ENCODE data around the gene ADGRV1.

The ADGRV1 gene

DNA sequence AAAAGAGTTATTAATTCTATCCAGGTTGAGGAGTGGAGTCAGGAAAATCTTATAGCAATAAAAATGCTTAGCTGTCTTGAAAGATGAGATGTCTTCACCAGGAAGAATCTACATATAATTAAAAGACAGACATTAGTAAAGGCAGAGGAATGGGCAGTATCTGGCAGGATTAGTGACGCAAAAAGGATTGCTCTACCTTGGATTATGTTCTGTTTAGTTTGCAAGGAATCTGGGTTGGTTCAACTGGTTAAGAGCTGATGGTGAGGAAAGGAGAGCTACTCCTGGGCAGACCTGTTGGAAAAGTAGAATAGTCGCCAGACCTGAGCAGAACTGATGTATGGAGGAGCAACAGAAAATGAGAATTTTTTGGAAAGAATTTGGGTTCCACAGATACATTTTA lies 318.5 kb downstream of the ADGRV1 start:
- DNase-seq = no peak

GRCh38 chr5:90878081-90878480 lies 319.5 kb downstream of the ADGRV1 start:
- no peak for DNase-seq

DNA sequence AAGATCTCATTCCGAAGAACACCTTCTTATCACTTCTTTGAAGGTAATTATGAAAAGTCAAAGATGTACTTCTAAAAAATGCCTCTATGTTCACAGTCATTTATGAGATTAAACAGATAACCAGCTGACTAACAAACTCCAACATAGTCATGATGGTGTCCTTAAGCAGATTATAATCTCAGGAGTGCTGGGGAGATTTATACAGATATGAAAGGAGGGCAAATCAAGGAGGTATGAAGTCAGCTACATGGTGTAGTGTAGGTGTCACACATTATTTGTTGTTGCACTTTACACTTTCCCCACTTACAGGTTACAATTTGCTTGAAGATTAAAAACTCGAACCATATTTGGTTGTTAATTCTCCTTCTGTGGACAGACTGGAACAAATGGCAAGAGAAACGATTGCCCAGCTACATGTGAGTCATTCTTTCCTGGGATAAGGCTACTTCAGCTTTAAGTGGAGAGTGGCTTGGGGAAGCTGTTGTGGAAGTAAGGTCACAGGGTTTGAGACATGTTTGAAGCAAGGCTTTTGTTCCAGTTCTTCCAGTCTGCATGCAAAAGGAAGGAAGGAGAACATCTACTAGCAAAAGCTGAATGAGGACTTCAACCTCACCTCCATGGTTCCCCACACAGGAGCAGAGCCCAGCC lies 320.1 kb downstream of the ADGRV1 start:
- DNase-seq = no peak

DNA sequence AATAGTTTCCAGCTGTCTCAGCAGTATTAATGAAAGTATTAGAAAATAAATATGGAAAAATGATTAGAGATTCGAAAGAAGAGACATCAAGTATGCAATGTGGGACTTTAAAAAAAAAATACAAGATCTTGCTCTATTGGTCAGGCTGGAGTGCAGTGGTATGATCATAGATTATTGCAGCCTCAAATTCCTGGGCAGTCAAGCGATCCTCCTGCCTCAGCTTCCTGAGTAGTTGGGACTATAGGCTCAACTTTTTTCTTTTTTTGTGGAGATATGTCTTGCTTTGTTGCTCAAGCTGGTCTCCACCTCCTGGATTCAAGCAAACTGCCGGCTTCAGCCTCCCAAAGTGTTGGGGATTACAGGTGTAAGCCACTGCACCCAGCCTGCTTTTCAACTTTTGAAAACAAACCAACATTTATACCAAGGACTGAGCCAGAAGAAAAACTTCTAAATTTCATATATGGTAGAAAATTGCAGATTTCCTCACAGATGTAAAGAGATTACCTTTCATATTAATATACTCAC lies 323.1 kb downstream of the ADGRV1 start:
- DNase-seq = no peak

GRCh38 chr5:90882448-90882847 lies 323.9 kb downstream of the ADGRV1 start:
- DNase-seq = no peak

DNA sequence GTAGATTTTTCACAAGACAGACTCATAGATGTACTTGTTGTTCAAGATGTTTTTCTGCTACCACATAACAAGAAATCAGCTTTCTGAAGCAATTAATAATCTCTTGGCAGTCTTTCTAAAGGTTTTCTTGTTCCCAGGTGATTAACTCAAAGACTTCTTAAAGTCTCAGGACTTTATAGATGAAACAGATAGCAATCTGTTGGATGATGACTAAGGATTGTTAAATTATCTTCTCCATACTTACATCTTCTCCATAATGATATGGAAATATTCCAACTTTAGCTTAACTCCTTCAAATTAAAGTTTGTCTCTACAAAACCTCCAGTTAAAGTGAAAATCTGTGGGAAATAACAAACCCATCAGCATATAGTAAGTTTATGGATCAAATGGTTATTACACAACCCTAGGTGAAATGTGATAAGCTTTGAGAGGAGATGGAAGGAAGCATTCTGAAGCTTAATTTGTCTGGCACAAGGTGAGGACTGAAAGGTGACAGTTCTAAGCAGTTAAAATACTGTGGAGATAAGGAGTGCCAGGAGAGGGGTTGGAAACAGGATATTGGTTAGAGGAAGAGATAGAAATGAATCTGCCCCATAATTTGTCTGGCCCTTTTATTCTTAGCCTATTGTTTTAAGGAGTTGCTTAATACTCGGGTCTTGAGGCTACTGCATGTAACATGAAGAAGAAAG lies 326.7 kb downstream of the ADGRV1 start:
- DNase-seq = no peak

DNA sequence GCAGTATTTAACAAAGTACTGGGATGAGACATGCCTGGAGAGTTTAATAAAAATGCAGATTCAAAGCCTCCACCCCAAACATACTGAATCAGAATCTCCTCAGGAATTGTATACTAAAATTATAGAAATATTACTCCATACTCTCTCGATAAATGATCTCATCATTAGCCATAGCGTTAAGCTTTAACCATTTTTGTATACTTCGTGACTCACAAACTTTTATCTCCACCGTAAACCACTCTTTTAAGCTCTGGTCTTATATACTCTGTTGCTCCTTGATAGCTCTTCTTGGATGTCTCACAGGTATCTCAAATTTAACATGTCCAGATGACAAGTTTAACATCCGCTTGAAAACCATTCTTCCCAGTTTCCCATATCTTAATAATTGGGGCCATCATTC lies 327.8 kb downstream of the ADGRV1 start:
- DNase-seq = no peak

DNA sequence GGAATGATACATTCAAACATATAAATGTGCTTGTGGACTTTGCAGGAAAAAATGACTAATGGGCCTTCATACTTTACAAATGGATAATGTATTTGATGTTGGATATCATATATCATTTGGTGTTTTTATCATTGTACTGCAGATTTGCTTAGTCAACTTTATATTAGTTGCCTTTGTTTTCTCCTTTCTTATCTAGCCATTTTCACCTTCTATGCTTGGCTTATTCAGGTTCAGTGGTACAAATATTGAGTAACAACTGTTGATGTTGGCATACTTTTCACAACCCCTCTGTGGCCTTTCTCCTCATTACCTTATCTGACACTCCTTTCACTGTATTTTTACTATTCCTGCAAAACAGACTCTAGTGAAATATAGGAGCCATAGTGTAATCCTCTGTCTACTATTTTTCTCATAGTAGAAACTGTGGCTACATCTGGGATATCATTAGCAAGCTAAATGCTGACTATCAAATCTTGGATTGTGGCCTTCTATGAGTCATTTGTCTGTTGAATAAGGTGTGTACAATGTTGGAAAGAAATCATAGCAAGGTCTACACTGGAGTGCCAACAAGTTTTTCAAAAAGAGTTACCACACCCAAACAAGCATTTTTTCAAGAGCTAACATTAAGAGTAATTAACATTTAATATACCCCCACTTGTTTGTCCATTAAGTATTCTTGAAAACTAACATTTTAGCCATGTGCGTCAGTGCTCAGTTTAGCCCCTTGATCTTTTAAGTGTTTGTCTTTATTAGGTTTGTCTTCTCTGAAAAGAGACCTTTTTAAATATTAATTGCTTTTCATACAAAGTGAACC lies 330.1 kb downstream of the ADGRV1 start:
- DNase-seq = no peak

GRCh38 chr5:90889325-90889600 lies 330.7 kb downstream of the ADGRV1 start:
- no peak for DNase-seq

DNA sequence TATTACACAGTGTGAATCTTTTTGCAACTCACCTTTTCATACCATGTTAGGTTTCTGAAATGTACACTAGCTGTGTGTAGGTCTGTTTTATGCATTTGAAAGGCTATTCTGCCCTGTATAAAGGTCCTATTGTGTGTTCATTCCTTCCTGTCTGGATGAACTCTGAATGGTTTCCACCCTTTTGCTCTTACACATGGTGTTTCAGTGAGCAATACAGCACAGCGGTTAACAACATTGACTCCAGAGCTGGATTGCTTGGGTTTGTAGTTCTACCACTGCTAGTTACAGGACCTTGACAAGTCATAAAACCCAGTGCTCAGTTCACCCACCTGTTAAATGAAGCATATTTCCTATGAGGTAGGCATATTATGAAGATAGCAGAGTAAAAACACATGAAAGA lies 331.6 kb downstream of the ADGRV1 start:
- DNase-seq = no peak

DNA sequence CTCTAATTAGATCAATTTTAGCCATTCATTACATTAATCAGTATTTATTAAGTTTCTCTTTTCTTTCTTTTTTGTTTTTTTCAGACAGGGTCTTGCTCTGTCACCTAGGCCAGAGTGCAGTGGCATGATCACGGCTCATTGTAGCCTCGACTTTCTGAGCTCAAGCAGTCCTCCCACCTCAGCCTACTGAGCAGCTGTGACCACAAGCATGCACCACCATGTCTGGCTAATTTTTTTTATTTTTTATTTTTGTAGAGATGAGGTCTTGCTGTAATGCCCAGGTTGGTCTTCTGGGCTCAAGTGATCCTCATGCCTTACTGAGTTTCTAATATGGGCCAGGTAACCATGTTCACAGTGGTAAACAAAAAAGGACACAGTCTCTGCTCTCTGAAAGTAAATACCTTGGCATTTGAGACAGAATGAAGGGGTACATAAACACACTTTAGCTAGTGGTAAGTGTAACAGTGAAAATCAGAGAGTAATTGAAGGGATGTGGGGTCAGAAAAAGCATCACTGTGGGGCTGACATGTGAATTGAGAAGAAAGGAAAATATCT lies 336.3 kb downstream of the ADGRV1 start:
- no peak for DNase-seq

DNA sequence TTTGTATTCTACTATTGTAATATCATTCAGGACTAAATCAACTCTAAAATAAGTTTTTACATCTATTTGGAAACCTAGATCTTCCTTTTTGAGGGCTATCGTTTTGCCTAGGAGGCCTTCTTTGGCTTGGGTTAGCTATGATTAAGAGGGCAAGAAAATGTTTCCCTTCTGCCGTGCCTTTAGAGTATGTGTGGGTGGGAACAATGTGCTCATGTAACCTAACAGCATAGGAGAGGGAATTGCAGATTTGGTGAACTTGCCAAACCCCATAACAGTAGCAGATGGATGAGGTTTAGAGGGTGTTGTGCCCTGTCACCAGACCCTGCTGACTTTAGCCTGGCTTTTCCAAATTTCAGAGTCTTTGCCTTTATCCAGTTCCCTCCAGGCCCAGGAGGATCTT lies 339.0 kb downstream of the ADGRV1 start:
- no peak for DNase-seq

GRCh38 chr5:90898326-90899013 lies 339.9 kb downstream of the ADGRV1 start:
- no peak for DNase-seq

DNA sequence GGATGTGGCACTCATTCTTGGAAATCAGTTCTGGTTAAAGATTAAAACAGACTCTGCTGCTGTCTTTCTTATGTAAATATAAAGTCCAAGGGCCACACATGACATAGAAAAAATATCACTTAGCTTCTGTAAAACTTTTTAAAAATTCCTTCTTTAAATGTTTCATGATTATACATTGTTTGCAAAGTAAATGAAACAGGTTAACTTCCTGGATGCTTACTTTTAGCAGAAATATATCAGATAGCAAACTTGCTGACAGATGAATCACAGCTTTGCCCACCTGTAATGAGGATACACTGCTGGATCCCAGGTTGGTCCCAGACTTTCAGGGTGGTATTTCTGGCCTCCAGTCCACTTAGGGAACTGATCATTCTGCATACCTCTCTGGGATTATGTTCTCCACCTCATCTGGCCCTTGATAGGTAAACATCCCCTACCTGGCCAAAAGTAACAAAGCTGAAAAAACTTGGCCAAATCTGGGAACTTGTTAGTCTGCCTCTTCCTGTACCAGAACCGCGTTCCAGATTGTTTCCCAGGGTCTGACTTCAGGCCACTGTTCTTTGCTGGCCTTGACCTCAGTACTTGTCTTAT lies 340.5 kb downstream of the ADGRV1 start:
- no peak for DNase-seq

- no peak for DNase-seq
Measured at GRCh38 chr5:90901261-90901660, 342.7 kb downstream of the ADGRV1 start.

- no peak for DNase-seq
Measured at GRCh38 chr5:90902170-90902569, 343.6 kb downstream of the ADGRV1 start.

GRCh38 chr5:90902651-90903386 lies 344.2 kb downstream of the ADGRV1 start:
- DNase-seq = no peak

GRCh38 chr5:90909101-90909503 lies 350.5 kb downstream of the ADGRV1 start:
- no peak for DNase-seq

GRCh38 chr5:90909940-90910339 lies 351.3 kb downstream of the ADGRV1 start:
- no peak for DNase-seq

DNA sequence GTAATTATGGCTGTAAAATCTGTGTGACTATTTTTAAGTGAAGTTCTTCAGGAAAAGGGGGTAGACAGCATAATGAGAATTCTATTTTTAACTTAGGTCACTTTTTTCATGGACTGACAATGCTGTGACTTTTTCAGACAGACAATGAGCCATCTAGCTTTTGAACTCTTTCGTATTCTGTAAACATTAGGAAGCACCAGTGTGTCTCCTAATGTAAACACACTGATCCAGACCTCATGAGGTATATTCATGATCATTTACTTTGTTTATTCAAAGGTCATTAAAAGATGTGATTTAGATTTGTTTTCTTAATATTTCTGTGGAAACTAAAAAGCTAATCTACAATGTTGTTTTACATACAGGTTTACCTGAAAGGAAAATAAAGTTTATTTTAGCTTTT lies 352.6 kb downstream of the ADGRV1 start:
- DNase-seq = no peak

GRCh38 chr5:90912476-90912875 lies 353.9 kb downstream of the ADGRV1 start:
- no peak for DNase-seq

DNA sequence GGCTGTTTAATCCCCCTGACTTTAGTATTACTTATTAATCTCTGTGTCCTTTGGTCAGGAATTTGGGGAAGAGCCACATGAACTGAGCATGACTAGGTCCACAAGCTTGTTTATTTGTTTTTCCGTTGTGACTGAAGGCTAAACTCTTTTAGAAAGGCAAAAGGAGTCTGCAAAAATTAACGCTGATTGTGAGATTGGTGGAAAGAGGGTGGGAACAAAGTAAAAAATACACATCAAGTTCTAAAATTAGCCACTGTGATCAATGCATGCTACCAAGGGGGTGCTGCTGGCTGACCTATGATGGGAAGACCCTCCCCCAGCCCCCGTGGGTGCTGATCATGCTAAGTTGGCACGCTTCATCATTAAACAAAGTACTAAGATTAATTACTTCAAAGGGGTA lies 356.8 kb downstream of the ADGRV1 start:
- no peak for DNase-seq

Data from stimulated activated CD4-positive, alpha-beta T cell treated with anti-CD3 and anti-CD28 coated beads, Interleukin-2, amount 100 ng/mL, for 24 hours (primary cell).